ENCODE measurements around the gene BTBD10.

DNA sequence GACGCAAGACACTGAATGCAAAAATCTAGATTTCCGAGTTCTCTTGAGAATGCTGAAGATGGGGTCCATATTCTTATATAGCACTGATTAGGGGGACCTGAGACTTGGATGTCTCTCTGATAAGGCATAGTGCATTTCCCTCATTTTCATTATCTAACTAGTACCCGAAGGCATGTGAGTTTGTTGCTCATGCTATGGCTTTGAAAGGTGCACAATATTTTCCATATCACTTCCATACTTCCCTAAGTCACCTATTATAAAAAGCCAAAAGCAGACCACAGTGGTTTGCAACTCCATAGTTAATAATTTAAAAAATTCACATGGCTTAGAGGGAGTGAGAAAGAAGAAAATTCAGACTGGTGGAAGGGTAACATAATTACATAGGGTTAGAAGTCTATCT lies 1.7 kb downstream of the BTBD10 start:
- no peak for TF ChIP-seq YY1 (IDR thresholded peaks at IDR 0.05; ENCODE audit: low read depth)
- TF ChIP-seq FOXM1 (IDR thresholded peaks at IDR 0.05; ENCODE audit: borderline replicate concordance, low read depth): no peak
- TF ChIP-seq TCF12 (IDR thresholded peaks at IDR 0.05; ENCODE audit: low read depth): no peak
